Measurements from ENCODE around the gene CHEK1. TPM values are rescaled to one million over a fixed set of nuclear protein-coding genes. Genes with fewer than 3 reads are reported as not detected.

The CHEK1 gene
- total RNA-seq, 6 experiments from 2014 or later: 0.59 to 6.9 (median 1.7) TPM

DNA sequence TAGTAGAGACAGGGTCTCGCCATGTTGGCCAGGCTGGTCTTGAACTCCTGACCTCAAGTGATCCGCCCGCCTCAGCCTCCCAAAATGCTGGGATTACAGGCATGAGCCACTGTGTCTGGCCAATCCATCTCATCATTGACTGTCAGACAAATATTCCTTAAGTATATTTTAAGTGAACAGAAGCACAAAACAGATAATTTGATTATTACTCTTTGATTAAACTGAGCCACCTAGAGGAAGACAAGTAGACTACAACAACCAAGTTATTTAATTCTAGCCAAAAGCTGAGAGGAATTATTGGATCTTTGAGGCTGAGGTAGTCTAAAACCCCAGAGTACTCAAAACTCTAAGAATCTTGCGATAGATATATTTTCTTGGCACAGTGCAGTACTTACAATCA, 54.4 kb downstream of the CHEK1 start:
- no peak for DNase-seq
- no peaks in the 10 kb centered on the region for H3K9me3 ChIP-seq
- H3K4me1 ChIP-seq: no peaks in the 10 kb centered on the region
- ATAC-seq: no peak
- intact Hi-C loops (cut with DNase I): no loop called here
- WGBS (ENCODE audit: insufficient coverage, low coverage, low lambda C conversion rate, missing lambda C conversion rate): 92% methylated on average over 4 of the region's 4 CpGs
- no peaks in the 10 kb centered on the region for H3K36me3 ChIP-seq
- H3K27ac ChIP-seq: no peak overlapping the region
- H3K4me3 ChIP-seq: no peak overlapping the region
- TF ChIP-seq, protein P1, sequence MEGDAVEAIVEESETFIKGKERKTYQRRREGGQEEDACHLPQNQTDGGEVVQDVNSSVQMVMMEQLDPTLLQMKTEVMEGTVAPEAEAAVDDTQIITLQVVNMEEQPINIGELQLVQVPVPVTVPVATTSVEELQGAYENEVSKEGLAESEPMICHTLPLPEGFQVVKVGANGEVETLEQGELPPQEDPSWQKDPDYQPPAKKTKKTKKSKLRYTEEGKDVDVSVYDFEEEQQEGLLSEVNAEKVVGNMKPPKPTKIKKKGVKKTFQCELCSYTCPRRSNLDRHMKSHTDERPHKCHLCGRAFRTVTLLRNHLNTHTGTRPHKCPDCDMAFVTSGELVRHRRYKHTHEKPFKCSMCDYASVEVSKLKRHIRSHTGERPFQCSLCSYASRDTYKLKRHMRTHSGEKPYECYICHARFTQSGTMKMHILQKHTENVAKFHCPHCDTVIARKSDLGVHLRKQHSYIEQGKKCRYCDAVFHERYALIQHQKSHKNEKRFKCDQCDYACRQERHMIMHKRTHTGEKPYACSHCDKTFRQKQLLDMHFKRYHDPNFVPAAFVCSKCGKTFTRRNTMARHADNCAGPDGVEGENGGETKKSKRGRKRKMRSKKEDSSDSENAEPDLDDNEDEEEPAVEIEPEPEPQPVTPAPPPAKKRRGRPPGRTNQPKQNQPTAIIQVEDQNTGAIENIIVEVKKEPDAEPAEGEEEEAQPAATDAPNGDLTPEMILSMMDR (IDR thresholded peaks at IDR 0.05): peak in 3 of 4 donors; percentile 5 to 29 (median 17)
- no peak for TF ChIP-seq POLR2A (IDR thresholded peaks at IDR 0.05)
- no peaks in the 10 kb centered on the region for H3K27me3 ChIP-seq

DNA sequence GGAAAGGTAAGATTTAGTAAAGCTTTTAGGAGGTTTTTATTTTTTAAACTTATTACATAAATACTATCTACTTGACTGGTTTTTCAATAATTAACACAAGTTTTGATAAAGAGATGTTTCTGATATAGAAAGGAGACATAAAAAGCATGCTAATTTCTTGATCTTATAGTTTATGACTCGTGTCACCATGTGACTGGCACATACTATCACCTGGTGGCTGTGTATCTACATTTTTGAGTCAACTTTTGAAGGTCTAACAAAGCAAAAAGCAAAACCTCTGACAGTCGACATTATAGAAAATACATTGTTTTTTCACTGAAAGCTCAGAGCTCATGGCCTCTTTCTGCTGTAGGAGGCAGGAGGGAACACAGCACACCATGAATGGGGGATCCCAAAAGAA, 54.9 kb downstream of the CHEK1 start:
- no peaks in the 10 kb centered on the region for H3K9me3 ChIP-seq
- H3K27me3 ChIP-seq: no peaks in the 10 kb centered on the region
- no peaks in the 10 kb centered on the region for H3K4me1 ChIP-seq
- TF ChIP-seq POLR2A (IDR thresholded peaks at IDR 0.05): no peak
- TF ChIP-seq, protein P1 (IDR thresholded peaks at IDR 0.05): no peak
- no peak overlapping the region for H3K4me3 ChIP-seq
- WGBS (ENCODE audit: insufficient coverage, low coverage, low lambda C conversion rate, missing lambda C conversion rate): 86% methylated on average over 2 of the region's 2 CpGs
- no peaks in the 10 kb centered on the region for H3K36me3 ChIP-seq
- intact Hi-C loops (cut with DNase I): no loop called here
- ATAC-seq (no peak), DNase-seq (no peak)
- H3K27ac ChIP-seq: no peak overlapping the region

DNA sequence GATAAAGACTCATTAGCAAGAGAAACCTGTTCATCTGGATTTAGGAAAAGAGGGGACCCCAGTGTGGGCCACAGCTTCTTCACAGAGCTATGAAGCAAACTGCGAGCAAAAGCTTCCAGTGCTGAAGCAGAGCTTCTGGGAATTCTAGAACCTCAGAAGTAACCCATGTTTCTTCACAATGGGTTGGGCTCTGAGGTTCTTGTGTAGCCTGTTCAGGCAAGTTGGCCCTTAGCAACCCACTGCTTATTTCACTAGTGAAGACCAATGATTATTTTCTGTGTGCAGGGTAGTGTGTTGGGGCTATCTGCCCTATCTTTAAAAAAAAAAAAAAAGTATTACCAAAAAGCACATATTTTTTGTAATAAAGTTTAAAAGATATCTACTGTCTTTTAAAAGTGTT, 55.8 kb downstream of the CHEK1 start, which contains the start of gene ACRV1:
Gene ACRV1 (minus strand): TSS at position 101 of the 400 bp plus-strand sequence. CDS start 67 bp downstream, at position 34.
- Histone ChIP-seq H3K27ac (no peak within 1 kb of the TSS), H3K36me3 (no peaks in the 10 kb centered on the region), H3K27me3 (no peaks in the 10 kb centered on the region), H3K9me3 (no peaks in the 10 kb centered on the region), H3K4me3 (no peak within 1 kb of the TSS), H3K4me1 (no peaks in the 10 kb centered on the region)
- no peak for ATAC-seq
- no peak for DNase-seq
- intact Hi-C loops (cut with DNase I): no loop called here
- 80% methylated on average over 1 of the region's 1 CpG for WGBS (ENCODE audit: insufficient coverage, low coverage, low lambda C conversion rate, missing lambda C conversion rate)
- TF ChIP-seq POLR2A (IDR thresholded peaks at IDR 0.05): no peak
- TF ChIP-seq, protein P1 (IDR thresholded peaks at IDR 0.05): no peak

DNA sequence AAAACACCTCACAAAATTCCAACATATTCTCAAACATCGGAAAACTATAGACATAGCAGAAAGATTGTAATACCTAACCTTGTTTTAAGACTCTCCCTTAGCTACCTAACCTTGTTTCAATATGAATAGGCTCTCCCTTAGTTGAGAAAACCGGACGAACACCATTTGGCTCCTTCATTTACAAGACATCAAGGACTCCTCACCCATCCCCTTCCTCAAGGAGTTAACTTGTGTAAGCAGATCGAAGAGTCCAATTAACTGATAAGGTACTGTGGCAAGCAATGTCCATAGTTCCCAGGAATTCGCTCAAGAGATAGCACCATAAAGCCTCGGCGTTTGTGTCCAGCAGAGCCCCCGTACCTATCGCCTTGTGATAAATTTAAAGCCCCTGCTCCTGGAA, 60.3 kb downstream of the CHEK1 start:
- WGBS (ENCODE audit: insufficient coverage, low coverage, low lambda C conversion rate, missing lambda C conversion rate): 44% methylated on average over 9 of the region's 9 CpGs
- no peak for DNase-seq
- intact Hi-C loops (cut with DNase I): no loop called here
- no peaks in the 10 kb centered on the region for H3K4me1 ChIP-seq
- H3K4me3 ChIP-seq: no peak overlapping the region
- ATAC-seq: no peak
- no peaks in the 10 kb centered on the region for H3K36me3 ChIP-seq
- H3K9me3 ChIP-seq: no peaks in the 10 kb centered on the region
- TF ChIP-seq POLR2A (IDR thresholded peaks at IDR 0.05): no peak
- TF ChIP-seq, protein P1 (IDR thresholded peaks at IDR 0.05): no peak
- no peaks in the 10 kb centered on the region for H3K27me3 ChIP-seq
- H3K27ac ChIP-seq: no peak overlapping the region

DNA sequence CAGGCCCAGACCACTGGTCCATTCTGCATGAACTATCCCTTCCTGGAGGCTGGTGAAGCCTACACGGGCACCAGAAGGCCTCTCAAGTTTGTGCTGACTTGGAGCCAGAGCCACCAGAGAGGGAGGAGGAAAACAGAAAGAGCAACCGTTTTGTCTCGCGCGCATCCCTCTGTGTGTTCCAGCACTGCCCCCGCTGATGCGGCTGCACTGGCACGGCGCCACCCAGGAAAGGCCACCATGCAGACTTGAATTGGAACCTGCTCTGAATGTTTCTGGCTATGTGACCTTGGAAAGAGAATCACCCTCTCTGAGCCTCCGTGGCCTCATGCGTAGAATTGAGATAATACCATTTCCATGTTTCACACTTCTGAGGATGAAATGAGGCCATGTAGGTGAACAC, 63.1 kb downstream of the CHEK1 start:
- TF ChIP-seq, protein P1 (IDR thresholded peaks at IDR 0.05): no peak
- no peak for TF ChIP-seq POLR2A (IDR thresholded peaks at IDR 0.05)
- ATAC-seq: no peak

More for the DNA sequence above, 63.1 kb downstream of the CHEK1 start:
- Histone ChIP-seq H3K36me3 (no peaks in the 10 kb centered on the region), H3K4me1 (no peaks in the 10 kb centered on the region), H3K9me3 (no peaks in the 10 kb centered on the region), H3K27ac (no peak overlapping the region), H3K4me3 (no peak overlapping the region), H3K27me3 (no peaks in the 10 kb centered on the region)
- 92% methylated on average over 8 of the region's 11 CpGs for WGBS (ENCODE audit: insufficient coverage, low coverage, low lambda C conversion rate, missing lambda C conversion rate)
- intact Hi-C loops (cut with DNase I): no loop called here
- DNase-seq: no peak

Measured in right lobe of liver (tissue), 6 donors.